ENCODE measurements around the gene ATG2B. TPM values are rescaled to one million over a fixed set of nuclear protein-coding genes. Genes with fewer than 3 reads are reported as not detected.

The ATG2B gene
- total RNA-seq, 2 donors from 2014 or later = 24.5 to 43.3 TPM

DNA sequence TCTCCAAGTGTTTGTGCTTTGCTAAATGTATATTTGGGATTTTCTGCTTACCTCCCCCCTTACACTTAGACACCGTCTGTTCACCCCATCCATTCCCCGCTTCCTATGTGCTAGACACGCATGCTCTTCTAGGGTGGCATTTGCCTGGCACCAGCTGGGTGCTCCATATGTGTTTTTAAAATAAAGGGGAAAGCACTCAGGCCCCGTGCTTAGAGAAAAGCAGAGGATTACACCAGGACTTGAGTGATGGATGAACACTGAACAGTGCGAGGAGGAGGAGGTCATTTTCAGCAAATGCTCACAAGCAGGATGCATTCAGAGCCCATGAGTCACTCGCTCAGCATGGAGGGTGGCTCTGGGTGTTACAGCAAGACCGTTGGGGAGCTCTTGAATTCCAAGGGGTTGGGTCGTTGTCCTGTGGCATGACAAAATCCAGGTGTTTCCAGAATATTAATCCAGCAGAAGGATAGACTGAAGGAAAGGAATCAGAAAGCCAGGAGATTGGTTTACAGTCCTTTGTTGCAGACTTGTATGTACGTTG lies 110.1 kb downstream of the ATG2B start:
- Histone ChIP-seq H3K9me3 (no peaks in the 10 kb centered on the region), H3K36me3 (no peaks in the 10 kb centered on the region), H3K27ac (no peak overlapping the region), H3K4me3 (no peak overlapping the region), H3K27me3 (replicated peaks; ENCODE audit: insufficient read depth) (no peaks in the 10 kb centered on the region), H3K4me1 (replicated peaks) (no peaks in the 10 kb centered on the region)
- 71% methylated on average over 9 of the region's 9 CpGs for WGBS
- intact Hi-C loops (cut with DNase I) = no loop called here
- no peak for TF ChIP-seq CTCF (IDR thresholded peaks at IDR 0.05)
- no peak for TF ChIP-seq POLR2A (IDR thresholded peaks at IDR 0.05)
- no peak for TF ChIP-seq POLR2AphosphoS5 (IDR thresholded peaks at IDR 0.05)
- DNase-seq (ENCODE audit: low spot score) = no peak

- no peak overlapping the region for H3K27ac ChIP-seq
- H3K27me3 ChIP-seq (replicated peaks; ENCODE audit: insufficient read depth) = no peaks in the 10 kb centered on the region
- no peaks in the 10 kb centered on the region for H3K9me3 ChIP-seq
- no peak overlapping the region for H3K4me3 ChIP-seq
- WGBS = 88% methylated on average over 19 of the region's 19 CpGs
- no peaks in the 10 kb centered on the region for H3K36me3 ChIP-seq
- intact Hi-C loops (cut with DNase I) = no loop called here
- no peak for DNase-seq (ENCODE audit: low spot score)
- TF ChIP-seq CTCF (IDR thresholded peaks at IDR 0.05) (no peak), POLR2A (IDR thresholded peaks at IDR 0.05) (no peak), POLR2AphosphoS5 (IDR thresholded peaks at IDR 0.05) (no peak)
- H3K4me1 ChIP-seq (replicated peaks) = no peaks in the 10 kb centered on the region
These were observed 110.7 kb downstream of the ATG2B start for GRCh38 chr14:96252323-96252998.

GRCh38 chr14:96251656-96252155 lies 111.4 kb downstream of the ATG2B start:
- H3K9me3 ChIP-seq = no peaks in the 10 kb centered on the region
- TF ChIP-seq POLR2AphosphoS5 (IDR thresholded peaks at IDR 0.05) = no peak
- WGBS = 59% methylated on average over 4 of the region's 4 CpGs
- DNase-seq (ENCODE audit: low spot score) = no peak
- intact Hi-C loops (cut with DNase I) = no loop called here
- no peaks in the 10 kb centered on the region for H3K36me3 ChIP-seq
- H3K27me3 ChIP-seq (replicated peaks; ENCODE audit: insufficient read depth) = no peaks in the 10 kb centered on the region
- no peak overlapping the region for H3K27ac ChIP-seq
- no peak overlapping the region for H3K4me3 ChIP-seq
- no peaks in the 10 kb centered on the region for H3K4me1 ChIP-seq (replicated peaks)

- intact Hi-C loops (cut with DNase I) = no loop called here
These were observed 112.7 kb downstream of the ATG2B start for GRCh38 chr14:96250485-96250884.

GRCh38 chr14:96249029-96249428 lies 114.1 kb downstream of the ATG2B start:
- H3K27me3 ChIP-seq (replicated peaks; ENCODE audit: insufficient read depth) = no peaks in the 10 kb centered on the region
- H3K27ac ChIP-seq = no peak overlapping the region
- H3K4me3 ChIP-seq = no peak overlapping the region
- no peak for TF ChIP-seq POLR2A (IDR thresholded peaks at IDR 0.05)
- no peak for TF ChIP-seq POLR2AphosphoS5 (IDR thresholded peaks at IDR 0.05)
- TF ChIP-seq CTCF (IDR thresholded peaks at IDR 0.05) = no peak
- WGBS = 36% methylated on average over 5 of the region's 5 CpGs
- H3K9me3 ChIP-seq = no peaks in the 10 kb centered on the region
- no peak for DNase-seq (ENCODE audit: low spot score)
- intact Hi-C loops (cut with DNase I) = no loop called here
- H3K4me1 ChIP-seq (replicated peaks) = no peaks in the 10 kb centered on the region
- no peaks in the 10 kb centered on the region for H3K36me3 ChIP-seq

More at GRCh38 chr14:96250485-96250884, 112.7 kb downstream of the ATG2B start:
- no peak overlapping the region for H3K4me3 ChIP-seq
- no peak for DNase-seq (ENCODE audit: low spot score)
- WGBS = 10% methylated on average over 3 of the region's 3 CpGs
- H3K9me3 ChIP-seq = no peaks in the 10 kb centered on the region
- no peak overlapping the region for H3K27ac ChIP-seq
- no peaks in the 10 kb centered on the region for H3K36me3 ChIP-seq
- H3K4me1 ChIP-seq (replicated peaks) = no peaks in the 10 kb centered on the region
- no peak for TF ChIP-seq POLR2A (IDR thresholded peaks at IDR 0.05)
- TF ChIP-seq POLR2AphosphoS5 (IDR thresholded peaks at IDR 0.05) = no peak
- no peak for TF ChIP-seq CTCF (IDR thresholded peaks at IDR 0.05)
- no peaks in the 10 kb centered on the region for H3K27me3 ChIP-seq (replicated peaks; ENCODE audit: insufficient read depth)

Data from prostate gland (tissue), 2 donors.